HepG2 (cell line): ENCODE results near the gene ZNF284. TPM values are rescaled to one million over a fixed set of nuclear protein-coding genes. Genes with fewer than 3 reads are reported as not detected.

Experiments used
- AKNA ChIP-seq: sonication (generic); formaldehyde crosslinking; IDR thresholded peaks from 2 replicates; pipeline ENCODE4 v1.4.0; 2020; ENCODE audit warnings: missing genetic modification reagents, borderline replicate concordance
- ATF1 ChIP-seq: IDR thresholded peaks from 2 replicates; pipeline ENCODE4 v1.6.1; 2016; ENCODE audit warnings: mild to moderate bottlenecking, control low read depth
- CEBPZ ChIP-seq: IDR thresholded peaks from 2 replicates; pipeline ENCODE4 v1.6.1; 2012; ENCODE audit warnings: low read length, improper control_type of control experiment
- KDM2A ChIP-seq: sonication (generic); formaldehyde crosslinking; IDR thresholded peaks from 2 replicates; pipeline ENCODE4 v1.4.0; 2020; ENCODE audit warnings: low read depth, missing genetic modification reagents, borderline replicate concordance
- POLR2A ChIP-seq, 2 experiments: IDR thresholded peaks; 2 replicates each; pipeline ENCODE4 v1.6.1; 2011; ENCODE audit warnings: low read depth in 2 of 2, low read length in 2 of 2, mild to moderate bottlenecking in 1 of 2, moderate library complexity in 1 of 2; ENCODE audit not compliant: insufficient read depth in 1 of 2
- RXRB ChIP-seq: IDR thresholded peaks from 2 replicates; pipeline ENCODE4 v1.6.1; 2016; ENCODE audit warnings: borderline replicate concordance, missing genetic modification reagents, missing compliant biosample characterization
- ZBTB7B ChIP-seq: sonication (generic); formaldehyde crosslinking; IDR thresholded peaks from 2 replicates; pipeline ENCODE4 v1.4.0; 2020; ENCODE audit warnings: missing genetic modification reagents
- ZFAT ChIP-seq: sonication (generic); formaldehyde crosslinking; conservative IDR thresholded peaks from 2 replicates; pipeline ENCODE4 v1.8.1; 2023; ENCODE audit warnings: missing genetic modification reagents, inconsistent platforms
- ZNF281 ChIP-seq: sonication (generic); formaldehyde crosslinking; IDR thresholded peaks from 2 replicates; pipeline ENCODE4 v1.4.0; 2020; ENCODE audit warnings: missing genetic modification reagents, borderline replicate concordance
- ZNF33A ChIP-seq: sonication (generic); formaldehyde crosslinking; IDR thresholded peaks from 2 replicates; pipeline ENCODE4 v1.5.1; 2020; ENCODE audit warnings: missing genetic modification reagents, mild to moderate bottlenecking, moderate library complexity, borderline replicate concordance
- polyA plus RNA-seq, 8 experiments: library from polyadenylated mRNA; depleted of rRNA in 3 of 8; stranded (reverse) in 7 of 8; unstranded in 1 of 8; fragments of >200 nt; fragmentation: Illumina TruSeq in 4 of 8; extraction: Trizol in 4 of 8; gene quantifications; 2 replicates each; pipeline versions ENCODE4 v1.2.1 to v1.2.3, GENCODE V29; 2011 to 2016; ENCODE audit warnings: low read depth in 4 of 8, missing spikeins in 1 of 8, mixed read lengths in 1 of 8; ENCODE audit not compliant: insufficient read depth in 1 of 8
- total RNA-seq, 5 experiments: library from RNA; depleted of rRNA; stranded (reverse); fragments of >200 nt; fragmentation: Illumina TruSeq; extraction: Trizol; gene quantifications; 2 replicates each; pipeline ENCODE4 v1.2.3, GENCODE V29; 2016; ENCODE audit warnings: low read depth in 1 of 5
- TF ChIP-seq, protein P1 (sequence below): IDR thresholded peaks from 2 replicates; pipeline ENCODE4 v1.6.1; 2016; ENCODE audit warnings: low read depth
- TF ChIP-seq, protein P2 (sequence below): sonication (generic); formaldehyde crosslinking; IDR thresholded peaks from 2 replicates; pipeline ENCODE4 v1.4.0; 2020; ENCODE audit warnings: mild to moderate bottlenecking, missing genetic modification reagents

ZNF284 gene
- total and polyA plus RNA-seq, 2 of the 13 experiments (the other 11 are each of a cell fraction or from before 2014, with no cell fraction given), result 1.2 to 2.3 TPM

- TF ChIP-seq AKNA (CRISPR knock-in tag), result no peak
- TF ChIP-seq ZBTB7B (CRISPR knock-in tag), result peak; percentile 37; the same call in 1 of the 2 replicates
- TF ChIP-seq RXRB (CRISPR knock-in tag), result peak; percentile 29; the same call in 1 of the 2 replicates
- peak; percentile 87 for TF ChIP-seq ATF1 (CRISPR knock-in tag)
- TF ChIP-seq ZNF33A (CRISPR knock-in tag), result 0 out of 2 replicates have a peak, but pooled peaks have one; percentile 36
- TF ChIP-seq POLR2A (IDR thresholded peaks at IDR 0.05; ENCODE audit: insufficient read depth in 1 of 2, low read depth in 2 of 2, low read length in 2 of 2), result peak in 1 of 2 experiments; percentile 63; a peak in 2 of 4 replicates
- no peak for TF ChIP-seq ZFAT (CRISPR knock-in tag)
- TF ChIP-seq, protein P1, sequence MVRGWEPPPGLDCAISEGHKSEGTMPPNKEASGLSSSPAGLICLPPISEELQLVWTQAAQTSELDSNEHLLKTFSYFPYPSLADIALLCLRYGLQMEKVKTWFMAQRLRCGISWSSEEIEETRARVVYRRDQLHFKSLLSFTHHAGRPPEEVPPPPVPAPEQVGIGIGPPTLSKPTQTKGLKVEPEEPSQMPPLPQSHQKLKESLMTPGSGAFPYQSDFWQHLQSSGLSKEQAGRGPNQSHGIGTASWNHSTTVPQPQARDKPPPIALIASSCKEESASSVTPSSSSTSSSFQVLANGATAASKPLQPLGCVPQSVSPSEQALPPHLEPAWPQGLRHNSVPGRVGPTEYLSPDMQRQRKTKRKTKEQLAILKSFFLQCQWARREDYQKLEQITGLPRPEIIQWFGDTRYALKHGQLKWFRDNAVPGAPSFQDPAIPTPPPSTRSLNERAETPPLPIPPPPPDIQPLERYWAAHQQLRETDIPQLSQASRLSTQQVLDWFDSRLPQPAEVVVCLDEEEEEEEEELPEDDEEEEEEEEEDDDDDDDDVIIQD (CRISPR knock-in tag), result peak; percentile 32; the same call in 1 of the 2 replicates
- TF ChIP-seq ZNF281 (CRISPR knock-in tag), result no peak
- peak; percentile 66 for TF ChIP-seq KDM2A
- TF ChIP-seq CEBPZ, result no peak
- TF ChIP-seq, protein P2, sequence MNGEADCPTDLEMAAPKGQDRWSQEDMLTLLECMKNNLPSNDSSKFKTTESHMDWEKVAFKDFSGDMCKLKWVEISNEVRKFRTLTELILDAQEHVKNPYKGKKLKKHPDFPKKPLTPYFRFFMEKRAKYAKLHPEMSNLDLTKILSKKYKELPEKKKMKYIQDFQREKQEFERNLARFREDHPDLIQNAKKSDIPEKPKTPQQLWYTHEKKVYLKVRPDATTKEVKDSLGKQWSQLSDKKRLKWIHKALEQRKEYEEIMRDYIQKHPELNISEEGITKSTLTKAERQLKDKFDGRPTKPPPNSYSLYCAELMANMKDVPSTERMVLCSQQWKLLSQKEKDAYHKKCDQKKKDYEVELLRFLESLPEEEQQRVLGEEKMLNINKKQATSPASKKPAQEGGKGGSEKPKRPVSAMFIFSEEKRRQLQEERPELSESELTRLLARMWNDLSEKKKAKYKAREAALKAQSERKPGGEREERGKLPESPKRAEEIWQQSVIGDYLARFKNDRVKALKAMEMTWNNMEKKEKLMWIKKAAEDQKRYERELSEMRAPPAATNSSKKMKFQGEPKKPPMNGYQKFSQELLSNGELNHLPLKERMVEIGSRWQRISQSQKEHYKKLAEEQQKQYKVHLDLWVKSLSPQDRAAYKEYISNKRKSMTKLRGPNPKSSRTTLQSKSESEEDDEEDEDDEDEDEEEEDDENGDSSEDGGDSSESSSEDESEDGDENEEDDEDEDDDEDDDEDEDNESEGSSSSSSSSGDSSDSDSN (CRISPR knock-in tag), result 0 out of 2 replicates have a peak, but pooled peaks have one; percentile 13
Measured at GRCh38 chr19:44025217-44025936, 46.6 kb upstream of the ZNF284 start, which contains the start of gene ZNF222 (continued).
